ENCODE results near the gene GLB1L. TPM values are rescaled to one million over a fixed set of nuclear protein-coding genes. Genes with fewer than 3 reads are reported as not detected.

GLB1L gene
- total and polyA plus RNA-seq, 2 experiments from 2014 or later, result 3.4 to 13.5 TPM

DNA sequence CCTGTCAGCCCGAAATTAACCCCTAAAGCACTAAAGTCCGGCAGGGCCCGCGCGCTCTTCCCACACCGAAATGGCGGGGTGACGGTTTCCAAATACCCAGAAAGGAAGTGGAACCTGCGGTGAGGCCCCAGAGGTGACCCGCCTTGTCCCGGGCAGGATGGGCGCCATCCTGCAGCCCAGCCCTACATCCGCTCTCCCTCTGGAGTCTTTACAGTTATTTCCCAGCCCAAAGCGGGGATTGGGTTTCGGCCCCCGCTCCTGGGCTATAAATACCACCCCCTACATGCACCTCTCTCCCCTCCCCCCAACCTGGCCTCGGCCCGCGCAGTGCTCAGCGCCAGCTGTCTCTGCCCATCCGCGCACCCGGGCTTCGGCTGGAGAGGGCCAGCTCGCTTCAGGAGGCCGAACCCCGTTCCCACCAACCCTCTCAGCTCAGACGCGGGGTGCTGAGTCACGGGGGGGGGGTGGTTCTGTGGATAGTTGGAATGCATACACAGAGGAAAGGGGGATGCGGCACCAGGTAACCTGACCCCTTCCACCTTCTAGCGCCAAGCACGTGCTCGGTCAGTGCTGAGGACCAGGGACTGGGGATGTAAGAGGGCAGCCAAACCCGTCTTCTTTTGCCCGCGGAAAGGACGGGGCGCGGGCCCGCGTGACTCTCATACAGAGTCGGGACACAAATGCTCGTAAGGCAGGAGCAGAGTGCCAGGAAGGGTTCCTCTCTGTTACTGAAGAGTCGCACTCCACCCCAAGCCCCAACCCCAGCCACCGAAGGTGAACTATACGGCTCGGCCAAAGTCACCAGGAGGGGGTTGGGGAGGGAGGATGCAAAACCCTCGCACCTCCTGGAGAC is 7.9 kb upstream of the GLB1L start, which contains the start of gene TUBA4B:
Gene TUBA4B, plus strand, starts transcription at position 344 of the 853 bp plus-strand sequence. Its CDS starts 165 bp downstream, at position 509.
- no peaks in the 10 kb centered on the region; the same call in 1 of the 2 replicates for H3K27me3 ChIP-seq (replicated peaks; ENCODE audit: insufficient read depth)
- H3K79me2 ChIP-seq (ENCODE audit: insufficient read depth), result no peaks in the 10 kb centered on the region
- H3K27ac ChIP-seq, result no peak within 1 kb of the TSS
- WGBS, 2 experiments (ENCODE audit: low coverage in 1 of 2, low lambda C conversion rate in 2 of 2, missing lambda C conversion rate in 2 of 2), result 6 to 8% methylated on average over 42 to 49 of the region's 49 CpGs
- no peak for TF ChIP-seq EZH2phosphoT487 (IDR thresholded peaks at IDR 0.05; ENCODE audit: insufficient read depth, low read depth)
- no peak for TF ChIP-seq EZH2 (IDR thresholded peaks at IDR 0.05; ENCODE audit: insufficient read depth, poor library complexity, severe bottlenecking)
- no peaks in the 10 kb centered on the region for H3K36me3 ChIP-seq (ENCODE audit: low read depth)
- H3K9ac ChIP-seq, result peak within 1 kb of the TSS; percentile 62
- peaks cover 40% of the 10 kb centered on the region for H3K4me1 ChIP-seq (ENCODE audit: insufficient read depth)
- H2AFZ ChIP-seq, result peak within 1 kb of the TSS; percentile 76
- H3K4me2 ChIP-seq (ENCODE audit: unreplicated experiment), result peak within 1 kb of the TSS; percentile 86
- no peaks in the 10 kb centered on the region for H3K9me2 ChIP-seq (ENCODE audit: insufficient read depth)
- no peaks in the 10 kb centered on the region for H3K9me3 ChIP-seq (ENCODE audit: low read depth)
- H4K20me1 ChIP-seq (ENCODE audit: insufficient read depth), result no peaks in the 10 kb centered on the region
- peak; percentile 70 for DNase-seq
- peaks cover 38% of the 10 kb centered on the region for H3F3A ChIP-seq (ENCODE audit: insufficient read depth)
- in situ Hi-C loops (cut with MboI), result no loop called here
- H3K4me3 ChIP-seq, result peak within 1 kb of the TSS; percentile 78

DNA sequence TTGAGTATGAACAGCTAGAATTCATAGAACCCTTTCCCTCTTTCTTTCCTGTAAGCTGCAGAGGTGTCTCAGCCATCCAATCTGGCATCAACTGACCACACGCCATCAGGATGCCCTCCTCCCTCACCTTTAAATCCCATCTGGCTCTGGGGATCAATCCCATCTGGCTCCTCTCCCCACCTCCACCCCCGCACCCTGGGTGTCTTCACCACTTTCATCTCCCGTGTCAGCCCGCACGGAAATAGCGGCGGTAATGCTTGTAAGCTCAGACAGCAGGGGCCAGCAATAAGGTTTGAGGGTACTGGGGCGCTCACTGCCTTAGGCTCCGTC is 7.3 kb upstream of the GLB1L start:
- H3K4me2 ChIP-seq (ENCODE audit: unreplicated experiment), result peak overlapping the region; percentile 86
- 0 out of 2 replicates have a peak, but pooled peaks cover 2% of the 10 kb centered on the region for H3K79me2 ChIP-seq (ENCODE audit: insufficient read depth)
- no peak overlapping the region for H3K27ac ChIP-seq
- DNase-seq, result peak; percentile 52
- H3K4me1 ChIP-seq (ENCODE audit: insufficient read depth), result peaks cover 40% of the 10 kb centered on the region
- no peaks in the 10 kb centered on the region for H4K20me1 ChIP-seq (ENCODE audit: insufficient read depth)
- TF ChIP-seq EZH2 (IDR thresholded peaks at IDR 0.05; ENCODE audit: insufficient read depth, poor library complexity, severe bottlenecking), result no peak
- peak overlapping the region; percentile 76 for H2AFZ ChIP-seq
- no peaks in the 10 kb centered on the region for H3K9me3 ChIP-seq (ENCODE audit: low read depth)
- in situ Hi-C loops (cut with MboI), result no loop called here
- H3F3A ChIP-seq (ENCODE audit: insufficient read depth), result peaks cover 44% of the 10 kb centered on the region
- no peaks in the 10 kb centered on the region; the same call in 1 of the 2 replicates for H3K27me3 ChIP-seq (replicated peaks; ENCODE audit: insufficient read depth)
- H3K4me3 ChIP-seq, result peak overlapping the region; percentile 78
- H3K9ac ChIP-seq, result peak overlapping the region; percentile 62
- 13 to 15% methylated on average over 9 of the region's 9 CpGs for WGBS, 2 experiments (ENCODE audit: low coverage in 1 of 2, low lambda C conversion rate in 2 of 2, missing lambda C conversion rate in 2 of 2)
- H3K9me2 ChIP-seq (ENCODE audit: insufficient read depth), result no peaks in the 10 kb centered on the region
- H3K36me3 ChIP-seq (ENCODE audit: low read depth), result no peaks in the 10 kb centered on the region

DNA sequence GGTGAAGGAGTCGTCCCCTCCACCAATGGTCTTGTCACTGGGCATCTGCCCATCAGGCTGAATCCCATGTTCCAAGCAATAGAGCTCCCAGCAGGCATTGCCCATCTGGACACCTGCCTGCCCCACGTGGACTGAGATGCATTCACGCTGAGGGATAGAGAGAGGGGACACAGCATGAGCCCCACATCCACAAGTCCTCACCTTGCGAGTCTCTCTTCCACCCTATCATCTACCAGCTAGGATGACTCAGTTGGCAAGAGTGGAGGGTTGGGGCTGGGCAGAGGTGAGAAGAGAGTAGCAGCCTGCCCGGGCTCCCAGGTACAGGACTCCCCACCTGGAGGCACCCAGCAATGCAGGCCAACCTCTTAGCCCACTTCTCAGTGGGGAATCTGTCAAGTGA is 6.8 kb upstream of the GLB1L start:
- Histone ChIP-seq H3K4me1 (ENCODE audit: insufficient read depth) (peaks cover 40% of the 10 kb centered on the region), H3K4me3 (no peak overlapping the region), H3F3A (ENCODE audit: insufficient read depth) (peaks cover 46% of the 10 kb centered on the region), H4K20me1 (ENCODE audit: insufficient read depth) (no peaks in the 10 kb centered on the region), H3K36me3 (ENCODE audit: low read depth) (no peaks in the 10 kb centered on the region), H3K9me3 (ENCODE audit: low read depth) (no peaks in the 10 kb centered on the region), H3K27ac (no peak overlapping the region), H3K9me2 (ENCODE audit: insufficient read depth) (no peaks in the 10 kb centered on the region), H3K4me2 (ENCODE audit: unreplicated experiment) (no peak overlapping the region), H3K79me2 (ENCODE audit: insufficient read depth) (peaks cover 5% of the 10 kb centered on the region), H2AFZ (no peak overlapping the region), H3K9ac (no peak overlapping the region), H3K27me3 (replicated peaks; ENCODE audit: insufficient read depth) (no peaks in the 10 kb centered on the region; the same call in 1 of the 2 replicates)
- 56 to 65% methylated on average over 5 of the region's 5 CpGs for WGBS, 2 experiments (ENCODE audit: low coverage in 1 of 2, low lambda C conversion rate in 2 of 2, missing lambda C conversion rate in 2 of 2)
- TF ChIP-seq EZH2 (IDR thresholded peaks at IDR 0.05; ENCODE audit: insufficient read depth, poor library complexity, severe bottlenecking) (no peak), EZH2phosphoT487 (IDR thresholded peaks at IDR 0.05; ENCODE audit: insufficient read depth, low read depth) (no peak)
- peak; percentile 3 for DNase-seq
- in situ Hi-C loops (cut with MboI), result no loop called here

DNA sequence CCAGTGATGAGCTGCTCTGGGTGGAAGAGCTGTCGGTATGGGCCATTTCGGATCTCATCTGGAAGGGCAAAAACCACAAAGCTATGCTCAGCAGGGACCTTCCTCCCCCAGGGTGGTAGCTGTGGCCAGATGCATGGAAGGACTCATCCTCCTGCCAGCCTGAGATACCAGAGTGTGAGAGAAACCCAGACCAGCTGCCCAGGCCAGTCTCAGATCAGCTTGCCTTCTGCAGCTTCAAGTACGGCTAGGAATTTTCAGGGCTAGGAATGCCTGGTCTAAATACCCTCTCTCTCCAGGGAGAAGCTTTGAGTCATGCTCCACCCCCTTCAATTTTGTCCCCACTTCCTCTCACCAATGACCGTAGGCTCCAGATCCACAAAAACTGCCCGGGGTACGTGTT is 6.4 kb upstream of the GLB1L start:
- H3K27me3 ChIP-seq (replicated peaks; ENCODE audit: insufficient read depth), result no peaks in the 10 kb centered on the region; the same call in 1 of the 2 replicates
- H3K79me2 ChIP-seq (ENCODE audit: insufficient read depth), result peaks cover 9% of the 10 kb centered on the region
- H3K9ac ChIP-seq, result no peak overlapping the region
- H3K9me3 ChIP-seq (ENCODE audit: low read depth), result no peaks in the 10 kb centered on the region
- no peaks in the 10 kb centered on the region for H4K20me1 ChIP-seq (ENCODE audit: insufficient read depth)
- no peak overlapping the region for H2AFZ ChIP-seq
- no peaks in the 10 kb centered on the region for H3K36me3 ChIP-seq (ENCODE audit: low read depth)
- peaks cover 46% of the 10 kb centered on the region for H3F3A ChIP-seq (ENCODE audit: insufficient read depth)
- WGBS, 2 experiments (ENCODE audit: low coverage in 1 of 2, low lambda C conversion rate in 2 of 2, missing lambda C conversion rate in 2 of 2), result 84 to 85% methylated on average over 6 of the region's 6 CpGs
- H3K27ac ChIP-seq, result no peak overlapping the region
- peak; percentile 18 for DNase-seq
- no peak overlapping the region for H3K4me3 ChIP-seq
- TF ChIP-seq EZH2 (IDR thresholded peaks at IDR 0.05; ENCODE audit: insufficient read depth, poor library complexity, severe bottlenecking), result no peak
- no peak for TF ChIP-seq EZH2phosphoT487 (IDR thresholded peaks at IDR 0.05; ENCODE audit: insufficient read depth, low read depth)
- H3K4me2 ChIP-seq (ENCODE audit: unreplicated experiment), result no peak overlapping the region
- peaks cover 41% of the 10 kb centered on the region for H3K4me1 ChIP-seq (ENCODE audit: insufficient read depth)
- no peaks in the 10 kb centered on the region for H3K9me2 ChIP-seq (ENCODE audit: insufficient read depth)
- in situ Hi-C loops (cut with MboI), result no loop called here
